ENCODE results near the gene OSTM1.

The OSTM1 gene, protein sequence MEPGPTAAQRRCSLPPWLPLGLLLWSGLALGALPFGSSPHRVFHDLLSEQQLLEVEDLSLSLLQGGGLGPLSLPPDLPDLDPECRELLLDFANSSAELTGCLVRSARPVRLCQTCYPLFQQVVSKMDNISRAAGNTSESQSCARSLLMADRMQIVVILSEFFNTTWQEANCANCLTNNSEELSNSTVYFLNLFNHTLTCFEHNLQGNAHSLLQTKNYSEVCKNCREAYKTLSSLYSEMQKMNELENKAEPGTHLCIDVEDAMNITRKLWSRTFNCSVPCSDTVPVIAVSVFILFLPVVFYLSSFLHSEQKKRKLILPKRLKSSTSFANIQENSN

GRCh38 chr6:108074359-108075144 is at the start of gene OSTM1:
OSTM1 (minus strand) TSS chr6:108074741; CDS start chr6:108074651, 90 bp downstream.
- Histone ChIP-seq H3K27ac (peak within 1 kb of the TSS; percentile 79 to 96 (median 87)), H3K4me3 (peak within 1 kb of the TSS; percentile 68 to 95 (median 90))

DNA sequence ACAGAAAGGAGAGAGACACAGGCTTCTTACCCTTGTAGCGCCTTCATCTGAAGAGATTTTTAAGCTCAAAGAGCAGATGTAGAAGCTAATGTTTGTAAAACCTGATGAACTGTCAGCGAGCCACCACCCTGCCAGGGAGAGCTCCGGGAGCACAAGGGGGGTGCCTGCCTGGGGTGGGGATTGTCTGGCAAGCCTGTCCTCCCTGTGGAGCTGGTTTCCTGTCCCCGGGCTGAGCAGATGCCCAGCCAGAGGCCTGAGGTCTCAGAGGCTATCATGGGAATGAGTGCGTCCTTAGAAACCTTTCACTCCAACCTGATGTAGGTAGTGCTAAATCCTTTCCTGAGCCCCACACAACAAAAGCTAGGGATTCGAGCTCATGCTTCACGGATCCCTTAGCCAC is 49.4 kb upstream of the OSTM1 start:
- H3K27ac ChIP-seq, result no peak overlapping the region
- H3K4me3 ChIP-seq, result no peak overlapping the region

DNA sequence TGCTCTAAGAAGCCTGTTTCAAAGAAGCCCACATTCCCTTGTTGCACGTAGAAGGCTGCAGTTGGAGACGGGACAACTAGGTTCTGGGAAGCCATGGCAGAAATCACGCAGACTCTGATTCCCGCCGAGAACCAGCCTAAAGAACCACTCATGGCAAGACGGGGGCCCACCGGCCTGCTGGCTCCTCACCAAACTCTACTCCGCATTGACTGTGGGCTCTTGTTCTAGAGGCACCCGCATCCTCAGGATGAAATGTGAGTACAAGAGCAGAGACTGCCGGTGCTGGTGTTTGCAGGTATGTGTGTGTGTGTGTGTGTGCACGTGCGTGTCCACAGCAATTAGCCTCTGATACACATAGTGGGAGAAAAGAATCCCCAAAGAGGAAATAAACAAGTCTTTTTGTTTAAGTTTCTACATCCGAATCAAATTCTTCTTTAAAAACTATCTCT is 49.0 kb upstream of the OSTM1 start:
- Histone ChIP-seq H3K27ac (no peak overlapping the region), H3K4me3 (no peak overlapping the region)

- H3K4me3 ChIP-seq, result no peak overlapping the region
- H3K27ac ChIP-seq, result no peak overlapping the region
Measured at GRCh38 chr6:108121612-108122011, 47.1 kb upstream of the OSTM1 start.

DNA sequence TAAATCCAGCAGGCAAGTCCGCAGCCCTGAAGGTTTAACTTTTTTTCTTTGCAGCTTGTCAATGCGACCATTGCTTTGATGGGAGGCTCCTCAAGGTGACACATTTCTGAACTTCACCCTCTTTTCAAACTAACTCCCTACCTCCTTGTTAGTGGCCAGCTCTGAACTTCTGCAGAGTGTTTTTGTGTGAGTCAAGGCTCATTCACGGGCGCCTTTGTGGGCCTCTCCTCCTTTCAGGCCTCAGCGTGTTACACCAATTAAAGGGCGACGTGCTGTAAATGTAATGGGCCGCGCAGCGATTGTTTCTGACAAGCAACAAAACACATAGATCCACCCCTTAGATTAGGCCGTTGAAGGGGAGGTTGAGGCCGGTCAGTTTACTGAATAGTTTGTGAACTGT is 45.8 kb upstream of the OSTM1 start:
- Histone ChIP-seq H3K27ac (no peak overlapping the region), H3K4me3 (no peak overlapping the region)

GRCh38 chr6:108119769-108120141 is 45.2 kb upstream of the OSTM1 start:
- H3K4me3 ChIP-seq, result no peak overlapping the region
- no peak overlapping the region for H3K27ac ChIP-seq

DNA sequence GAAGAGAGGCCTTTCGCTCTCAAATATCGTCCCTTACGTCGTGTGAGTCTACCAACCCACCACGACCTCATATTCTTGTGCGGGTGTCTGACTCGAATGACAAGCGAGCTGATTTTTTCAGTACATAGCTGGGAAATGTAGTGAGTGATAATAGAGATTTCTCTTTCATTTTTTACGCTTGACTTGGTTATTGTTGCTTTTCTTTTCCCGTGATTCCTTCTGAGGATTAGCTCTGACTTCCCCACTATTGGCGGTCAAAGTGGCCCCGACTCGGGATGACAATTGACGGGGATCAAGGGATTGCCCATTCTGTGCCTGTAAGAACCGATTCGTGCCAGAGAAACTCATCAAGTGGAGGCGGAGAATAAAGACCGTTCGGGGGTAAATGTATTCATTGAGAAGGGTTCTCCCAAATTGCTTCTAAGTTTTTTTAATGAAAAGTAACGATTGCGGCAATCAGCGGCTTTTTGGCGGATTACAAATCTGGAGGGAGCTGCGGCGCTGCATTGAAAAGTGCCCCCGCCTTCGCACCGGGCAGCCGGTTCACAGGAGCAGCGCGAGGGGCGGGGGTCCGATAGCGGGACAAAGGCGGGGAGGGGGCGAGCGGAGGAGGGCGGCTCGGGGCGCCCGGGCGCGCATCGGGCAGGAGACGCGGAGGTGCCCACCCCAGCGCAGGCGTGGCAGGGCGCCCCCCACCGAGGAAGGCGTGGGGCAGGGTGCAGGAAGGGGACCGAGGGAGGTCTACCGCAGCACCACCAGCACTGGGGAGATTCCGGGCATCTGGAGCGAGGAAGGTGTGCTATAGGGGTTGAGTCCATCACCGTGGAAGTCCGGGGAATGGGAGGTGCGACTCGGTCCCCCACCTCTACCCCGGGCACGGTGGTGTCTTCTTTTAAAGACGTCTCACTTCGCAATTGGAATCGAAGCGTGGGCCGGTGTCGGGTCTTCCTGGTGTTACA is 44.5 kb upstream of the OSTM1 start:
- H3K4me3 ChIP-seq, result peak overlapping the region; percentile 3 to 64 (median 53)
- no peak overlapping the region for H3K27ac ChIP-seq

DNA sequence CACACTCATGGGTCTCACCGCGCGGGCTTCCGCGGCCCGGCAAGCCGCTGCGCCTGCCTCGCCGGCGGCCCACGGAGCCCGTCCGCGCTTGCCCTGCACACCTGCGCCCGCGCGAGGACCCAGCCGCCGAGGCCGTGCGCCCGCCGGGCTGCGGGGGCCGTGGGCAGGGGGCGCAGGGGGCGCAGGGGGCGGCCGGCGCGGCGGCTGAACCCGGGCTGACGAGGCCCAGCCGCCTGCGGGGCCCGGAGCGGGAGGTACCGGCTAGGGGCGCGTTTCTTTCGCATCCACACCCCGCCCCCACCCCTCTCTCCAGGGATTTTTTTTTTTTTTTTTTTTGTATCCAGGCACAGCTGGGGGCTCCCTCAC is 43.8 kb upstream of the OSTM1 start:
- peak overlapping the region; percentile 35 to 64 (median 53) for H3K4me3 ChIP-seq
- H3K27ac ChIP-seq, result no peak overlapping the region

DNA sequence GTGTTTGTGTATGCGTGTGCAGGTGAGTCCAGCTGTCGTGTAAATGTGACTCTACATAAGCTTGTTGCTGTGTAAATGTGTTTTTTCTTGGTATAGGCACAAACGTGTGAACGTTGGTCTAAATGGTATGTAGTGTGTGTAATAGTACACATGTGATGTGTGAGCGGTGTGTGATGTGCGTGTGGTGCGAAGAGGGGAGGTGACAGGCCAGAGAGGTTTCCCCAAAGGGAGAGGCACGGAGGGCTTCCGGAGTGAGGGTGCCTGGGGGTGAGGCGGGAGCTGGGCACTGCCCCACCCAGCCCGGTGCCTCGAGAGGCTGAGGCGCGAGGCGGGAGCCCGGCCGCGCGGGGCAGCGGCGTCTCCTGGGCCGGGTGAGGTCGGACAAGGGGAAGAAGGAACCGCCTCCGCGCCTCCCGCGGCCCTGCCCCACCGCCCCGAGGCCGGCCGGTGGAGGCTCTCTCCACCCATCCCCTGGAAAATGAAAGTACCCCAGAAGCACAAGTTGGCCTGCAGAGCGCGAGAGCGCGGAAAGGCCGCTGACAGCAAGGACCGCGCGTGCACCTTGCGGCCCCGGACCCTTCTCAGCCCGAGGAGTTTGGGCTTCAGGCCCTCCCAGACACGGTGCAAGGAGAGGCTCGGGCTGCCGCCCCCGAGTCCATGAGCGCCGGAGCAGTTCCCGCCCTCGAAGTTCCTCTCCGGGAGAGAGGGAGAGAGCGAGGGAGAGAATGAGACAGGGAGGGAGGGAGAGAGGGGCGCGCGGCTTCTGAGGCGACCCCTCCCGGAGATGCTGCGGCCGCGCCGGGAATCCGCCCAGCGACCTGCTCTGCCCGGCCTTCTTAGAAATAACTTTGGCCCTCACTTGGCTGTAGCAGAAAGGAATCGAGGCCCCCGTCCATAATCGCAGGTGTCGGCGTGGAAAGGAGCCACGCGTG is 43.2 kb upstream of the OSTM1 start:
- H3K27ac ChIP-seq, result no peak overlapping the region
- H3K4me3 ChIP-seq, result peak overlapping the region; percentile 35 to 64 (median 53)

- Histone ChIP-seq H3K27ac (no peak overlapping the region), H3K4me3 (peak overlapping the region in 3 of 7 experiments; percentile 35 to 62 (median 53))
Measured at GRCh38 chr6:108116546-108117426, 42.2 kb upstream of the OSTM1 start.

- no peak overlapping the region for H3K27ac ChIP-seq
- peak overlapping the region in 4 of 7 experiments; percentile 24 to 33 (median 26) for H3K4me3 ChIP-seq
Measured at GRCh38 chr6:108115598-108116058, 41.1 kb upstream of the OSTM1 start.

- peak overlapping the region; percentile 5 to 33 (median 24) for H3K4me3 ChIP-seq
- no peak overlapping the region for H3K27ac ChIP-seq
Measured at GRCh38 chr6:108114841-108115597, 40.5 kb upstream of the OSTM1 start.

DNA sequence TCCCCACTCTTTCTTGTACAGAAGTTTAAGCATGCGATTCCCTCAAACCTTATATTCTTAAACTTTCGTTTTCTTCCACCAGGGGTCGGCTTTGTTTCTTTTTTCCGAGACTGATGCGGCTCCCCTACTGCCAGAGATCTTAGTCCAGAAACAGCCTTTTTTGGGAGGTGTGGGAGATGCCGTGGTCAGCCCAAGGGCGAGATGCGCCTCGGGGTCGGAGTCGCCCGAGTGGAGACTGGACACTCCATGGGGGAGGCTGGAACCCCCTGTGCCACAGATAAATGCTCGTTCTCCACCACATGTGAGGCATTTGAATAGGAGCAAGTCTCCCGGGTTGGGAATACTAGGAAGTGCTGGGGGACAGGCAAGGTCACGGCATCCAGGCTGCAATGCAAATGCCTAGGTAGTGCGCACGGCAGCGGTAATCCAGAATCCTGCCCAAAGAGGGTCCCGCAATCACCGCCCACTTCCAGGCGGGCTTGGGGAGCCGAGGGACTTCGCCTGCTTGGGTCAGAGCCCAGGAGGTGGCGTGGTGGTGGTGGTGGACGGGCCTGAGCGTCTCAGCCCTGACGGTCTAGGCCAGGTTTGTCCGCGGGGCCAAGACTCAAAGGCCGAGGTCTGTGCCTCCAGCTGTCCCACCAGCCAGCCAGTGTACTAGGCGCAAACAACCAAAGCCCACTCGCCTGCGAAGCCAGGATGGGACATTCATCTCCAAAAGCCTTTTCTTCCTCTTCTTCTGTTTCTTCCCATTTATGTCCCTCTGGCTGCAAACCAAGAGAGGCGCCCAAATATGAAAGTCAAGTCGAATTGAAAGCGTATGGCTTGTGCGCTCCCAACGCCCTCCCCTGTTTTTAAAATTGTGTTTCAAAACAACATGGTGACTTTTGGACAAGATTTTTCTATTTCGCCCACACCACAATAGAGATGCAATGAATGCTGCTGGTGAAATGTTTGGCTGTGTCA is 39.3 kb upstream of the OSTM1 start:
- no peak overlapping the region for H3K27ac ChIP-seq
- H3K4me3 ChIP-seq, result peak overlapping the region in 1 of 7 experiments; percentile 33

- H3K27ac ChIP-seq, result no peak overlapping the region
- no peak overlapping the region for H3K4me3 ChIP-seq
Measured at GRCh38 chr6:108108374-108108773, 33.8 kb upstream of the OSTM1 start.

DNA sequence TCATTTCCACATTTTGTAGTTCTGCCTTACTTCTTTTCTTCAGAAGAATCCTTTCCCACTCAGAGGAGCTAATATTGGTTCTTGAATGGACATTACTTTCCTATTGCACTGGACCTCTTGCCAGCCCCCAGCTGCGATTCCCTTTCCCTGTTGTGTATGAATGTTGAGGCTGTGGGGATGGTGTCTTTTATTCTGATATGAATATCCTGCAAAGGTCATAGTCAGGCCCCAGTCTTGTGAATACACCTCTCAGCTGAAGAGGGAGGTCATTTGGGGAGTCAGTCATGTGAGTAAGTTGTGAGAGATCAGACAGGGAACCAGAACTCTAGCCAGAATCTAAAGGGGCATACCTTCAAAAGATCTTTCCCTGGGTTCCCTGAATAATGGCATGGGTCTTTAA is 32.6 kb upstream of the OSTM1 start:
- no peak overlapping the region for H3K4me3 ChIP-seq

DNA sequence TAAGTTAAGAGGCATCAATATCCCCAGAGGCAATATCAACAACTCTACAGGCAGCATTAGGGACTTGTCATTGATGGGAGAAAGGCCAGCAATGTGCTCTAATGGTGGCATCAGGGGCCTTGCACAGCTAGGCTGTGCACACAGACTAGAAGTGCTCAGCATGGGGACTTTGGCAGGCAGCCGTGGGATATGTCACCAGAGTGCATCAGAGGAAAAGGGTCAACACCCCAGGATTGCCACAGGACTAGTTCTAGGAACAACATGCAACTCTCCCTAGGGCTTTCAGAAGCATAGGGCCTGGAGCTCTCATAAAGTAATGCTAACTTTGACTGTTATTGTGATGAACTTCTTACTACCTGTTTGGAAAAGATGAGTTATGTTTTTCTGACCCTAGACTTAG is 32.2 kb upstream of the OSTM1 start:
- Histone ChIP-seq H3K27ac (no peak overlapping the region), H3K4me3 (no peak overlapping the region)

More for the DNA sequence above, 32.6 kb upstream of the OSTM1 start:
- H3K27ac ChIP-seq, result no peak overlapping the region
